Measurements from ENCODE around the gene MLLT1. TPM values are rescaled to one million over a fixed set of nuclear protein-coding genes. Genes with fewer than 3 reads are reported as not detected.

MLLT1 gene
- total and polyA plus RNA-seq, 2 of the 8 experiments (the other 6 are each of a cell fraction or from before 2014, with no cell fraction given): 18.8 to 45.1 TPM

DNA sequence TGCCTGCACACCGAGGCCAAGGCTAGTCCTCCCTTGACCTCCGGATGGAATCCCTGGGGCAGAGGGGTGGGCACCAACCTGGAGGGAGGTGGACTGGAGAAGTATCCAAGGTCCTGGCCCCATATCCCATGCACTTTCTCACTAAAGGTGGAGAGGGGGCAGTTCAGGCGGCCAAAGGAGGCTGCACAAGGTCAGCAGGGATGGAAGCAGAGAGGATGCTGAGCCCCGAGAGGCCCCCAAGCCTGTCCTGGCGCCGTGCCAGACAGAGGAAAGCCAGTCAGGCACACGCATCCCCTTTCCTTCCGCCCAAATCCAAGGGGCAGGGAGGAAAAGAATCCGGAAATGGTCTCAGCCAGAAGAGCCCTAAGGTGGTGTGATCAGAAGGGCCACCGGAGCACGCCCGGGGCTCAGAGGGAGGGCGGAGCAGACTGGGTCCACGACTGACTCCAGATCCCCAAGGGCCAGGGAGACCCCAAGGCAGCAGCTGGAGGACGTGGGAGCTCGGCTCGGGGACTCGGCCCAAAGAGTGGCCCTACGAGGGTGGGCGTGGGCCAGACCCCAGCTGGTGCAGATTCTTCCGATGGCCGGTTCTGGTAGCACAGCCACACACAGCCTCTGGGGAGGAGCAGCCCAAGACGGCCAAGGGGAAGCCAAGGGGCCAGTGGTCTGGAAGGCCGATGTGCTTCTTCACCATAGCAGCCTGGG is 60.0 kb downstream of the MLLT1 start (continued):
- TF ChIP-seq CHD2 (IDR thresholded peaks at IDR 0.05; ENCODE audit: low read length) (no peak), TAF1 (IDR thresholded peaks at IDR 0.05; ENCODE audit: low read depth, low read length) (no peak), SRF (IDR thresholded peaks at IDR 0.05; ENCODE audit: low read depth, low read length) (no peak), HDAC2 (IDR thresholded peaks at IDR 0.05; ENCODE audit: borderline replicate concordance in 1 of 2, low read depth in 2 of 2, low read length in 2 of 2) (no peak), CEBPB (IDR thresholded peaks at IDR 0.05; ENCODE audit: low read depth, low read length) (no peak)
